Endothelial cell of umbilical vein (primary cell): ENCODE data around the gene CEP20. TPM values are rescaled to one million over a fixed set of nuclear protein-coding genes. Genes with fewer than 3 reads are reported as not detected.

Source experiments
- BruUV-seq: library from RNA; stranded (reverse); fragments of 400-500 nt; replicated peaks from 2 replicates; lab custom pipeline; 2021; lab: Mats Ljungman, UMichigan
- CTCF ChIA-PET: fragments of 300-600, 350-600 bp; sonication (Branson Sonifier 250); formaldehyde crosslinking; loops from one replicate; lab custom pipeline; 2021; ENCODE audit warnings: antibody characterized with exemption, inconsistent platforms; lab: Charles Lee
- POLR2A ChIA-PET: fragments of 300-600, 350-600 bp; sonication (Branson Sonifier 250); formaldehyde crosslinking; loops from one replicate; lab custom pipeline; 2021; ENCODE audit warnings: antibody characterized with exemption, inconsistent platforms; lab: Charles Lee
- DNase-seq: peaks from one replicate; pipeline ENCODE4 v3.0.0-alpha.2; 2011; ENCODE audit warnings: low read depth, low spot score
- FAIRE-seq: peaks from 2 replicates; lab custom pipeline; 2011; peaks lifted over from hg19 to GRCh38; lab: Jason Lieb, UNC
- H2AFZ ChIP-seq: 2 replicates; pipeline ENCODE4 v1.6.0; 2012; ENCODE audit warnings: low read depth, low read length, control low read depth, inconsistent platforms
- H3K27ac ChIP-seq: 2 replicates; pipeline ENCODE4 v1.5.1; 2011; ENCODE audit warnings: low read depth, mild to moderate bottlenecking, control low read depth, low read length, moderate library complexity; ENCODE audit not compliant: insufficient read depth
- H3K27me3 ChIP-seq, 2 experiments: 2 replicates each; pipeline versions ENCODE4 v1.6.0 to v1.6.1; 2011; ENCODE audit warnings: low read length in 2 of 2, mixed read lengths in 1 of 2; ENCODE audit not compliant: control insufficient read depth in 2 of 2, insufficient read depth in 2 of 2
- H3K36me3 ChIP-seq, 2 experiments: 2 replicates in 1 of 2; 3 replicates in 1 of 2; pipeline ENCODE4 v1.5.1; 2011; ENCODE audit warnings: low read length in 2 of 2, mild to moderate bottlenecking in 1 of 2, moderate library complexity in 1 of 2; ENCODE audit not compliant: control insufficient read depth in 2 of 2, insufficient read depth in 2 of 2; ENCODE audit errors: extremely low read depth in 1 of 2
- H3K4me1 ChIP-seq: 3 replicates; pipeline ENCODE4 v1.5.1; 2011; ENCODE audit warnings: mild to moderate bottlenecking, low read length; ENCODE audit not compliant: control insufficient read depth, insufficient read depth; ENCODE audit errors: extremely low read depth
- H3K4me2 ChIP-seq: 2 replicates; pipeline ENCODE4 v1.6.1; 2011; ENCODE audit warnings: low read length, control low read depth, mixed read lengths; ENCODE audit not compliant: insufficient read depth
- H3K4me3 ChIP-seq, 3 experiments: fragments of 200-600 bp in 1 of 3; sonication (generic), shearing (Covaris generic) in 1 of 3; replicated peaks in 1 of 3; 2 replicates each; pipeline ENCODE4 v1.5.1; 2011 to 2016; ENCODE audit warnings: control low read depth in 3 of 3, low read length in 3 of 3, mild to moderate bottlenecking in 2 of 3, inconsistent platforms in 1 of 3, low read depth in 1 of 3, moderate library complexity in 1 of 3; ENCODE audit not compliant: insufficient read depth in 1 of 3
- H3K79me2 ChIP-seq: 2 replicates; pipeline ENCODE4 v1.6.0; 2012; ENCODE audit warnings: low read length, inconsistent platforms; ENCODE audit not compliant: control insufficient read depth, insufficient read depth
- H3K9ac ChIP-seq: replicated peaks from 2 replicates; pipeline ENCODE3; 2011; ENCODE audit warnings: low read length, control low read depth; ENCODE audit not compliant: insufficient read depth; ENCODE audit errors: extremely low read depth
- H3K9me1 ChIP-seq: replicated peaks from 3 replicates; pipeline ENCODE4 v1.6.0; 2011; ENCODE audit warnings: mild to moderate bottlenecking, low read length; ENCODE audit not compliant: control insufficient read depth, insufficient read depth; ENCODE audit errors: extremely low read depth
- H3K9me3 ChIP-seq: replicated peaks from 2 replicates; pipeline ENCODE4 v1.5.1; 2012; ENCODE audit warnings: low read length, inconsistent platforms; ENCODE audit not compliant: control insufficient read depth, insufficient read depth
- H4K20me1 ChIP-seq: replicated peaks from 2 replicates; pipeline ENCODE3; 2011; ENCODE audit warnings: mild to moderate bottlenecking, low read length; ENCODE audit not compliant: control insufficient read depth, insufficient read depth; ENCODE audit errors: extremely low read depth
- CTCF ChIP-seq, 2 donors: IDR thresholded peaks; 1 replicate in 1 of 2; 2 replicates in 1 of 2; pipeline ENCODE4 v1.5.1; 2011; ENCODE audit warnings: low read length in 2 of 2, mild to moderate bottlenecking in 2 of 2, moderate library complexity in 2 of 2, control low read depth in 1 of 2, inconsistent platforms in 1 of 2, low read depth in 1 of 2; ENCODE audit not compliant: insufficient read depth in 1 of 2; ENCODE audit errors: extremely low read depth in 1 of 2
- EZH2 ChIP-seq: IDR thresholded peaks from 2 replicates; pipeline ENCODE4 v1.6.1; 2012; ENCODE audit warnings: borderline replicate concordance, low read depth, mild to moderate bottlenecking, moderate library complexity, low read length, inconsistent platforms; ENCODE audit not compliant: severe bottlenecking
- FOS ChIP-seq: IDR thresholded peaks from 2 replicates; pipeline ENCODE4 v1.6.1; 2011; ENCODE audit warnings: mild to moderate bottlenecking, low read length, moderate library complexity, borderline replicate concordance; ENCODE audit not compliant: insufficient read depth
- GATA2 ChIP-seq: IDR thresholded peaks from 2 replicates; pipeline ENCODE4 v1.7.0; 2011; ENCODE audit warnings: low read depth, mild to moderate bottlenecking, moderate library complexity, mixed read lengths, low read length; ENCODE audit not compliant: insufficient read length, insufficient read depth
- JUN ChIP-seq: IDR thresholded peaks from 2 replicates; pipeline ENCODE4 v1.6.1; 2011; ENCODE audit warnings: borderline replicate concordance, low read depth; ENCODE audit not compliant: insufficient read length, insufficient read depth
- MAX ChIP-seq: IDR thresholded peaks from 2 replicates; pipeline ENCODE4 v1.6.1; 2011; ENCODE audit not compliant: insufficient read depth, insufficient read length
- MYC ChIP-seq: IDR thresholded peaks from one replicate; pipeline ENCODE4 v1.6.1; 2011; ENCODE audit warnings: mild to moderate bottlenecking, low read depth, low read length
- POLR2AphosphoS5 ChIP-seq: IDR thresholded peaks from 2 replicates; pipeline ENCODE4 v1.6.1; 2012; ENCODE audit warnings: low read depth, mild to moderate bottlenecking, control low read depth, low read length, moderate library complexity; ENCODE audit not compliant: insufficient read depth
- dilution Hi-C: fragments of 300-500 bp; cut with MboI; formaldehyde crosslinking; loops from one replicate; pipeline ENCODE4 v1.15.0; 2019; ENCODE audit warnings: low sequenced_read_pairs; ENCODE audit not compliant: extremely low pct_ligation_motif_present
- intact Hi-C: fragments of 100-400 bp; cut with micrococcal nuclease; formaldehyde crosslinking; loops from one replicate; pipeline ENCODE4 v1.10.0; 2022
- polyA plus RNA-seq, 4 experiments: library from polyadenylated mRNA; depleted of rRNA in 3 of 4; stranded (reverse) in 3 of 4; unstranded in 1 of 4; fragments of >200 nt; gene quantifications; 2 replicates each; pipeline versions ENCODE4 v1.2.1 to v1.2.3, GENCODE V29; 2011 to 2012; ENCODE audit warnings: missing spikeins in 1 of 4
- total RNA-seq: library from RNA; stranded (reverse); gene quantifications from 2 replicates; pipeline ENCODE4 v1.2.3, GENCODE V29; 2021

Gene CEP20
- total and polyA plus RNA-seq, 2 donors (not counting 3 experiments of a cell fraction or from before 2014, with no cell fraction given), result 9.5 to 28.0 TPM

- ChIA-PET POLR2A (interaction anchor here (1.6 kb wide), 1 partner anchor 15 kb away, joined by 4 read pairs; the partner anchor contains the start of gene CEP20), CTCF (interaction anchor here (0.9 to 4.2 kb wide), 14 partner anchors 10 to 254 kb away, joined by 3 to 43 read pairs (median 7); partner anchors contain the start of gene CEP20)
- no peak overlapping the region for H3K4me2 ChIP-seq
- H2AFZ ChIP-seq, result no peak overlapping the region
- TF ChIP-seq POLR2AphosphoS5 (no peak), JUN (no peak), FOS (no peak), EZH2 (no peak), MYC (no peak), CTCF (IDR thresholded peaks at IDR 0.05; ENCODE audit: extremely low read depth in 1 of 2, insufficient read depth in 1 of 2, low read depth in 1 of 2, low read length in 2 of 2) (no peak), MAX (no peak), GATA2 (no peak)
- no peaks in the 10 kb centered on the region for H3K9me3 ChIP-seq
- intact Hi-C loops (loop anchor here (10.0 kb wide), 1 partner anchor 322 kb away; no protein-coding TSS in a partner anchor), dilution Hi-C loops (no loop called here)
- no peak for FAIRE-seq
- no peaks in the 10 kb centered on the region for H3K79me2 ChIP-seq
- H3K9ac ChIP-seq, result no peak overlapping the region
- H3K27ac ChIP-seq, result no peak overlapping the region
- peaks cover 3% of the 10 kb centered on the region for H3K4me1 ChIP-seq
- no peaks in the 10 kb centered on the region for H4K20me1 ChIP-seq
- H3K9me1 ChIP-seq, result no peaks in the 10 kb centered on the region
- no peaks in the 10 kb centered on the region for H3K27me3 ChIP-seq
- BruUV-seq, result no TSS peak
- no peak for DNase-seq
- peaks cover 0 to 6% of the 10 kb centered on the region in 2 experiments for H3K36me3 ChIP-seq
- H3K4me3 ChIP-seq, result no peak overlapping the region
Measured at GRCh38 chr16:15873301-15873700, 15.1 kb downstream of the CEP20 start.
